GM18868 (cell line): ENCODE results near the gene EYS.

Source experiments
- ATAC-seq: cut with Tn5 transposase; IDR thresholded peaks from one replicate; pipeline ENCODE4 v1.9.1; 2021; ENCODE audit warnings: mild to moderate bottlenecking, moderate library complexity; ENCODE audit not compliant: unreplicated experiment

EYS gene

GRCh38 chr6:64404396-64404795, 1302.6 kb downstream of the EYS start:
- ATAC-seq = no peak

GRCh38 chr6:64383277-64383676, 1323.7 kb downstream of the EYS start:
- no peak for ATAC-seq

DNA sequence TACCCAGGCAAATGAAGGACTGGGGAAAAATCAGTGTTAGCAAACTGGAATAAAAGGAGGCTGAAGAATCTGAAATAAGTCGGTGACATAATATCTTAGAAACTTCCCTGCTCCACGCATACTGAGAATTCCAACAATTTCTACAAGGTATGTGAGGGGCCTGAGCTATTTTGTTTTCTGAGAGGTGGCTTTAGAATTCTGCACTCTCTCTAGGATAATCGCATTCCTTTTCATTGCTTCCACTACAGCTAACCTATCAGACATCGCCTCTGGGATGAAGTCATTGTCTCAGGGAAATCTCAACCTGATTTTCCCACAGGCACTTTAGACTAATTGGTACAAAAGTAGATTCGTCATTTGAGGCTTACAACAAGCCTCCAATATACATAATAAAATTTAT, 1330.6 kb downstream of the EYS start:
- ATAC-seq = no peak

DNA sequence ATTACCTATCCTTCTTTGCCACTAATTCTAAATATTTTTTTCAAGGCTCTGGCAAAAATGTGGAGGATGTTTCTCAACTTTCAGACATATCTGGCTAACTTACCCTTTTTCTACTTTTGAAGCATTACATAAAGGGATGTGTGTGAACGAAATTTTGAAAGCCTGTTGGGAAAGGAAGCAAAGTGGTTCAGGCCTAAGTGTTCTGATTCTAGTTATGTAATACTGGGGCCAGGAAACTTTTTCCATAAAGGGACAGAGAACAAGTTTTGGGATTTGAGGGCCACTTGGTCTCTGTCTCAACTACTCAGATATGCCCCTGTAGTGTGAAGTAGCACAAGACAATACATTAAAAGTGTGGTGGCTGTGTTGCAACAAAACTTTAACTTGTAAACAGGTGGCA, 1349.6 kb downstream of the EYS start:
- ATAC-seq = no peak

DNA sequence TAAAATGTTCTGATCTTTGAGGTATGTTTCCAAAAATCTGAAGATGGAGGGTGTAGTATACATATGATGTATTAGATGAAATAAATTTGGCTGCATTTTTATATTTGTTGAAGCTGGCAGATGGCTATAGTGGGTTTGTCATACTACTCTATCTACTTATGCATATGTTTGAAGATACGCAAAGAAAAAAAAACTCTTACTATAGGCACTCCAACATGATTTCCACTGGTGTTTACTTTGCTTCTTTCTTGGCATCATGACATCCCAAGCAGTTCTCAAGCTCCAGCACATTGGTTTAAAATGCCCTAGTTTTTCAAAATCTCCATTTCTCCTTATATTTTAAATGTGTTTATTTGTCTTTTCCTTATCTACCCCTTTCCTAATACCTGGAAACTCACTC, 1359.6 kb downstream of the EYS start:
- ATAC-seq = no peak

GRCh38 chr6:64335195-64335594, 1371.8 kb downstream of the EYS start:
- no peak for ATAC-seq

DNA sequence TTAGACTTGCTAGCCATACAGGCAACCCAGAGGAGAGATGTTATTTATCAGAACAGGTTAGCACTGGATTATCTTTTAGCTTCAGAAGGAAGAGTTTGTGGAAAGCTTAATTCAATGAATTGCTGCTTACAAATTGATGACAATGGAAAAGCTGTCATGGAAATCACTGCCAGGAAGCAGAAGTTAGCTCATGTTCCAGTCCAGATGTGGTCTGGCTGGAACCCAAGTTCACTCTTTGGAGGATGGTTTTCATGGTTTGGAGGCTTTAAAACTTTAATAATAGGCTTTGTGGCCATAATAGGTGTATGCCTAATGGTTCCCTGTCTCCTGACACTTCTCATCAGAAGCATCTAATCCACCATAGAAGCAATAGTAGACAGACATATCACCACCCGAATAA, 1372.4 kb downstream of the EYS start:
- ATAC-seq = no peak

DNA sequence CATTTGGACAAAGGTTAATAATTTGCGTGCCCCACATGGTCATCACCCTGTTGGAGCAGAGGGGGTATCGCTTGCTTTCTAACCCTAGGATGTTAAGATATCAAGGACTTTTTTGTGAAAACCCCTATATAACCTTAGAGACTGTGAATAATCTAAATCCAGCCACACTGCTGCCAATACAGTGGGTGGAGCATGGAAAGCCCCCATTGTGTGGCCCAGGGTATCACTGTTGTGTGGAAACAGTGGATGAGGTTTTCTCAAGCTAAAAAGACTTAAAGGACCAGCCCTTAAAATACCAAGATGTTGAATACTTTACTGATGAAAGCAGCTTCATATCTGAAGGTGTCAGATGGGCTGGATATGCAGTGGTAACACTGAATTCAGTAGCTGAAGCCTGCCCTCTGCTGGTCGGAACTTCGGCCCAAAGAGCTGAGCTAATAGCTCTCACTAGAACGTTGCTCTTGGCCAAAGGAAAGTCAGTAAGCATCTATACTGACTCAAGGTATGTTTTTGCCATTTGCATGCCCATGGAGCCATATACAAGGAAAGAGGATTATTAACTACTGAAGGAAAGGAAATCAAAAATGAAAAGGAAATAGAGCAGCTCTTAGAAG, 1376.2 kb downstream of the EYS start:
- peak; percentile 67 for ATAC-seq

GRCh38 chr6:64326939-64327338, 1380.1 kb downstream of the EYS start:
- ATAC-seq = no peak

- ATAC-seq = no peak
These were observed 1381.9 kb downstream of the EYS start for GRCh38 chr6:64325093-64325492.

GRCh38 chr6:64310214-64310613, 1396.8 kb downstream of the EYS start:
- no peak for ATAC-seq

GRCh38 chr6:64301307-64302236, 1405.5 kb downstream of the EYS start:
- no peak for ATAC-seq

DNA sequence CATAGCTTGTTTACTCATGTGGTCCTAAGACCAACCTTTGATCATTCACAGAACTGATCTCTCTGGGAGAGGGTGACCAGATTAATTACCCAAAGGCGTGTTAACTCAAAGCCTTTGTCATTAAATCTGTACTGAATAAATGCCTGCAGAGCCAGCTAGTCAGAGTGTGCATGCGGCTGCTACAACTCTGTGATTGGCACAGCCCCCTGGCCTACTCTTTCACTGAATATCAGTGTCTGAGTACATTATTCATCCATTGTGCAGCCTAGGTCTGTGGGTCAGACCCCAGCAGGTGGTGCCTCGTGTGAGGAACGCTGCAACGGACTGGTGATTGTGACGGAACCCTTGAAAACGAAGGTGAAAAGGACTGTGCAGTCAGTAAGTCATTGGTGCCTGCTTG, 1407.8 kb downstream of the EYS start:
- no peak for ATAC-seq

DNA sequence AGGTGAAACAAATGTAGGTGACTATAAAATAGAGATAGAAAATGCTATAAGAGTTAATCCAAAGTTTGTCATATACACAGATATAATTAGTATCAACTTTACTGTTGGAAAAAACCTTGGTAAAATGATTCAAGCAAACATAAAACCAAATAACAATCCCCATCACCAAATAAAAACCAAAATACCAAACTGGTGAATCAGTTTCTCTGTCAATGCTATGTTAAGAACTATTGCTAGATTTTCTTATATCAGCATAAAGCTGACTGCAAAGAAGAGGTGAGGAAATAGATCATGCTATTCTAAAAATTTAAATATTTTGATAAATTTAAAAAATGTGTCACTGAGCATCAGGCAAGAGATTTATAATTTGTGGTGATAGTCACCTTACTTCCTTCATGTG, 1413.0 kb downstream of the EYS start:
- no peak for ATAC-seq

GRCh38 chr6:64293298-64293697, 1413.7 kb downstream of the EYS start:
- no peak for ATAC-seq

- no peak for ATAC-seq
These were observed 1416.2 kb downstream of the EYS start for GRCh38 chr6:64290867-64291266.

GRCh38 chr6:64289931-64290330, 1417.1 kb downstream of the EYS start:
- ATAC-seq = no peak

DNA sequence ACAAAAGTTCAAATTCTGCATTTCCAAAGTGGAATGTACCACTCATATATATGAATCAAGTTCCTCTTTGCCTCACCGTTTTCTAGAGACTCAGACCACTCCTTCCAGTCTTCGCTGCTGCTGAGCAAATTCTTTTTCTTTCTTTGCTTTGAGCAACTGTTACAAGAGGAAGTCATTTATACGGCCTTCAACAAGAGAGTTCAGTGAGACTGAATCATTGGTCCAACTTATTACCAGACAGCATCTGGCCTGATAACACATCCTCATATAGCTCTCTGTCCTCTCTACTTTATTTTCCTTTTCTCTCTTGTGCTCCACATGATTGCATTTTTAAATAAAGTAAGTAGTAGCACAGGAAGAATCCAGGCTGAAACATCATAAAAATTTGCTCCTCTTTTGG, 1418.7 kb downstream of the EYS start:
- no peak for ATAC-seq

DNA sequence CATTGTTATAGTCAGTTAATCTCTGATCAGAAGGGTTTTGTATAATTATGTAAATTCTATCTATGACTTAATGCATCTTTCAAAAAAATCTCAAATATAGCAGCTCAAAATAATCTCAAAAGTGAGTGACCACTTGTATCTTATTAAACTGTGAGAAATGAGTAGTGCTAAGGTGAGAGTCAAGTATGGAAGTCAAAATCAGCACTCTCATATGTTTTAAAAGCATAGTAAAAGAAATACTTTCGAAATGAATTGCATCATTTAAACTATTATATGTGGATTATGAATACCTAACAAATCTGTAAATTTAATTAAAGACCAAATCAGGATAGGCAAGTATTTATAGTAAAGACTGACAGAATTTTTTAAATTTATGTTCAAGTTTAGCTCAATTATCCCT, 1425.9 kb downstream of the EYS start:
- peak; percentile 40 for ATAC-seq

GRCh38 chr6:64280569-64280968, 1426.5 kb downstream of the EYS start:
- ATAC-seq = peak; percentile 59

DNA sequence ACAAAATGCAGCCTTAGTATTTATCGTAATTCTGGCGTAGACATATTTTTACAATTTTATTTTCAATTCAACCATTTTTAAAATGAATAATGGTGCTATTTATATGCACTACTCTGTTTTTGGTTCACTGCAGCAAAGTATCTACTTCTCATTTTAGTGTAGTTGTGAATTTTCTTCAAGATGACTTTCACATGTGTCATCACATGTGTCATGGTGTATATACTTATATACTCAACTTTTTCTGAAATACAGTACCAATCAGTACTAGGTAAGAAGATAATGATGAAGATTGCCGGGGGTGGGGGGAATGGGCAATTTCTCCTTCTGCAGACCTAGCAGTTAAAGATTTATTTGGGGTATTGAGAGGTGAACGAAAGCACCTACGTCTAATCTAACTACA, 1436.9 kb downstream of the EYS start:
- ATAC-seq = no peak

- peak; percentile 87 for ATAC-seq
These were observed 1440.6 kb downstream of the EYS start for GRCh38 chr6:64266351-64266821.
